ENCODE data around the gene ZNF701.
A peak's percentile ranks its signal among the peaks of the same experiment; 100 is the strongest.

The ZNF701 gene

DNA sequence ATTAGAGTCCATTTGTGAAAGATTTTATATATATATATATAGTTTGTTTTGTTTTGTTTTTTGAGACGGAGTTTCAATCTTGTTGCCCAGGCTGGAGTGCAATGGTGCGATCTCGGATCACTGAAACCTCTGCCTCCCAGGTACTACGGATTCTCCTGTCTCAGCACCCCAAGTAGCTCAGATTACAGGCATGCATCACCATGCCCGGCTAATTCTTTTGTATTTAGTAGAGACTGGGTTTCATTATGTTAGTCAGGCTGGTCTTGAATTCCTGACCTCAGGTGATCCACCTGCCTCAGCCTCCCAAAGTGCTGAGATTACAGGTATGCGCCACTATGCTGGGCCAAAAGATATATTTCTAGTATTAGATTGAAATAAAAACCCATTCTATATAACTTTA is 4.0 kb upstream of the ZNF701 start:
- Histone ChIP-seq H3K27ac (ENCODE audit: extremely low read depth, low read depth, low read length) (no peak overlapping the region), H3K4me3 (ENCODE audit: low read depth, low read length) (no peak overlapping the region), H3K4me1 (ENCODE audit: control insufficient read depth, insufficient read depth, low read length) (no peaks in the 10 kb centered on the region), H3K36me3 (ENCODE audit: control insufficient read depth in 2 of 2, insufficient read depth in 1 of 2, low read length in 2 of 2) (peaks cover 0 to 3% of the 10 kb centered on the region in 2 experiments; a peak in 1 of 3 replicates), H3K9me3 (ENCODE audit: control insufficient read depth, insufficient read depth, low read depth, low read length) (no peaks in the 10 kb centered on the region; the same call in 1 of the 2 replicates)
- TF ChIP-seq OSR2 (tag by site-specific recombination; IDR thresholded peaks at IDR 0.05) (no peak), ZNF184 (tag by site-specific recombination; IDR thresholded peaks at IDR 0.05) (no peak), BCL11B (tag by site-specific recombination; IDR thresholded peaks at IDR 0.05; ENCODE audit: low read depth) (no peak), ZNF132 (tag by site-specific recombination; IDR thresholded peaks at IDR 0.05; ENCODE audit: borderline replicate concordance) (no peak), ZXDB (tag by site-specific recombination; IDR thresholded peaks at IDR 0.05) (no peak), YY2 (tag by site-specific recombination; IDR thresholded peaks at IDR 0.05) (no peak)
- TF ChIP-seq, protein P1, sequence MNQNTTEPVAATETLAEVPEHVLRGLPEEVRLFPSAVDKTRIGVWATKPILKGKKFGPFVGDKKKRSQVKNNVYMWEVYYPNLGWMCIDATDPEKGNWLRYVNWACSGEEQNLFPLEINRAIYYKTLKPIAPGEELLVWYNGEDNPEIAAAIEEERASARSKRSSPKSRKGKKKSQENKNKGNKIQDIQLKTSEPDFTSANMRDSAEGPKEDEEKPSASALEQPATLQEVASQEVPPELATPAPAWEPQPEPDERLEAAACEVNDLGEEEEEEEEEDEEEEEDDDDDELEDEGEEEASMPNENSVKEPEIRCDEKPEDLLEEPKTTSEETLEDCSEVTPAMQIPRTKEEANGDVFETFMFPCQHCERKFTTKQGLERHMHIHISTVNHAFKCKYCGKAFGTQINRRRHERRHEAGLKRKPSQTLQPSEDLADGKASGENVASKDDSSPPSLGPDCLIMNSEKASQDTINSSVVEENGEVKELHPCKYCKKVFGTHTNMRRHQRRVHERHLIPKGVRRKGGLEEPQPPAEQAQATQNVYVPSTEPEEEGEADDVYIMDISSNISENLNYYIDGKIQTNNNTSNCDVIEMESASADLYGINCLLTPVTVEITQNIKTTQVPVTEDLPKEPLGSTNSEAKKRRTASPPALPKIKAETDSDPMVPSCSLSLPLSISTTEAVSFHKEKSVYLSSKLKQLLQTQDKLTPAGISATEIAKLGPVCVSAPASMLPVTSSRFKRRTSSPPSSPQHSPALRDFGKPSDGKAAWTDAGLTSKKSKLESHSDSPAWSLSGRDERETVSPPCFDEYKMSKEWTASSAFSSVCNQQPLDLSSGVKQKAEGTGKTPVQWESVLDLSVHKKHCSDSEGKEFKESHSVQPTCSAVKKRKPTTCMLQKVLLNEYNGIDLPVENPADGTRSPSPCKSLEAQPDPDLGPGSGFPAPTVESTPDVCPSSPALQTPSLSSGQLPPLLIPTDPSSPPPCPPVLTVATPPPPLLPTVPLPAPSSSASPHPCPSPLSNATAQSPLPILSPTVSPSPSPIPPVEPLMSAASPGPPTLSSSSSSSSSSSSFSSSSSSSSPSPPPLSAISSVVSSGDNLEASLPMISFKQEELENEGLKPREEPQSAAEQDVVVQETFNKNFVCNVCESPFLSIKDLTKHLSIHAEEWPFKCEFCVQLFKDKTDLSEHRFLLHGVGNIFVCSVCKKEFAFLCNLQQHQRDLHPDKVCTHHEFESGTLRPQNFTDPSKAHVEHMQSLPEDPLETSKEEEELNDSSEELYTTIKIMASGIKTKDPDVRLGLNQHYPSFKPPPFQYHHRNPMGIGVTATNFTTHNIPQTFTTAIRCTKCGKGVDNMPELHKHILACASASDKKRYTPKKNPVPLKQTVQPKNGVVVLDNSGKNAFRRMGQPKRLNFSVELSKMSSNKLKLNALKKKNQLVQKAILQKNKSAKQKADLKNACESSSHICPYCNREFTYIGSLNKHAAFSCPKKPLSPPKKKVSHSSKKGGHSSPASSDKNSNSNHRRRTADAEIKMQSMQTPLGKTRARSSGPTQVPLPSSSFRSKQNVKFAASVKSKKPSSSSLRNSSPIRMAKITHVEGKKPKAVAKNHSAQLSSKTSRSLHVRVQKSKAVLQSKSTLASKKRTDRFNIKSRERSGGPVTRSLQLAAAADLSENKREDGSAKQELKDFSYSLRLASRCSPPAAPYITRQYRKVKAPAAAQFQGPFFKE (tag by site-specific recombination; IDR thresholded peaks at IDR 0.05; ENCODE audit: borderline replicate concordance) = no peak
- ChIA-PET CTCF (no interaction called here), POLR2A (no interaction called here)

DNA sequence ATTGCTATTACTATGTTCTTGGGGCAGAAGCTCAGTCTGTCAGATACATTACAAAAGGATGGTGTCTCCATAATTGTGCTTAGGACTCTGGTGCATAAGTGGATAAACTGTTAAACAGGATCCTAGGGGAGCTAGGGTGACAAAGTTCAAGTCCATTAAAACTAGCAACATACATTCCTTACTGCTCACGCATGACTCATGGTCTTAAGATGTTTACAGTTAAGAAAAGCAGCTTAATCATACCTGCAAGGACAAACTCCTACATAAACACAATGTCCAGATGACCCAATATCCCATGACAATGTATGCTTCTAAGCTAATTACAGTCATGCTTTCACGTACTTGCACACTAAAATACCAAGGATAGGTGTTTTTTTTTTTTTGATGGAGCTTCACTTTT is 3.5 kb upstream of the ZNF701 start:
- CTCF ChIA-PET = no interaction called here
- H3K4me1 ChIP-seq (ENCODE audit: control insufficient read depth, insufficient read depth, low read length) = no peaks in the 10 kb centered on the region
- TF ChIP-seq PRDM1 (tag by site-specific recombination; IDR thresholded peaks at IDR 0.05) = 0 out of 2 replicates have a peak, but pooled peaks have one; percentile 16
- TF ChIP-seq ZNF501 (tag by site-specific recombination; IDR thresholded peaks at IDR 0.05) = no peak
- TF ChIP-seq, protein P2, sequence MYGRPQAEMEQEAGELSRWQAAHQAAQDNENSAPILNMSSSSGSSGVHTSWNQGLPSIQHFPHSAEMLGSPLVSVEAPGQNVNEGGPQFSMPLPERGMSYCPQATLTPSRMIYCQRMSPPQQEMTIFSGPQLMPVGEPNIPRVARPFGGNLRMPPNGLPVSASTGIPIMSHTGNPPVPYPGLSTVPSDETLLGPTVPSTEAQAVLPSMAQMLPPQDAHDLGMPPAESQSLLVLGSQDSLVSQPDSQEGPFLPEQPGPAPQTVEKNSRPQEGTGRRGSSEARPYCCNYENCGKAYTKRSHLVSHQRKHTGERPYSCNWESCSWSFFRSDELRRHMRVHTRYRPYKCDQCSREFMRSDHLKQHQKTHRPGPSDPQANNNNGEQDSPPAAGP (tag by site-specific recombination; IDR thresholded peaks at IDR 0.05) = no peak
- no peak for TF ChIP-seq ZNF548 (tag by site-specific recombination; IDR thresholded peaks at IDR 0.05)
- no peak overlapping the region for H3K4me3 ChIP-seq (ENCODE audit: low read depth, low read length)
- POLR2A ChIA-PET = no interaction called here
- no peaks in the 10 kb centered on the region; the same call in 1 of the 2 replicates for H3K9me3 ChIP-seq (ENCODE audit: control insufficient read depth, insufficient read depth, low read depth, low read length)
- H3K36me3 ChIP-seq (ENCODE audit: control insufficient read depth in 2 of 2, insufficient read depth in 1 of 2, low read length in 2 of 2) = peaks cover 0 to 3% of the 10 kb centered on the region in 2 experiments; a peak in 1 of 3 replicates
- H3K27ac ChIP-seq (ENCODE audit: extremely low read depth, low read depth, low read length) = no peak overlapping the region

DNA sequence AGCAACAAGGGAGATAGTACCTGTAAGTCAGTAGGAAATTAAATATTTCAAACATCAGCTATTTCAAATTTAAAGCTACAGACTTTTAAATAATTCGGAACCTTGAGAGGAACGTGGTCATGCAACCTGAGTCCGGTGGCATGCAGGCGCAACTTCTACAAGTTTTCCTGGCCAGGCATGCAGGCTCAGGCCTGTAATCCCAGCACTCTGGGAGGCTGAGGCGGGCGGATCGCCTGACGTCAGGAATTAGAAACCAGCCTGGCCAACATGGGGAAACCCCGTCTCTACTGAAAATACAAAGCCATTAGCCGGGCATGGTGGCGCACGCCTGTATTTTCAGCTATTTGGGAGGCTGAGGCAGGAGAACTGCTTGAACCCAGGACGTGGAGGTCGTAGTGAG is 2.2 kb upstream of the ZNF701 start:
- Histone ChIP-seq H3K27ac (ENCODE audit: extremely low read depth, low read depth, low read length) (no peak overlapping the region), H3K4me1 (ENCODE audit: control insufficient read depth, insufficient read depth, low read length) (no peaks in the 10 kb centered on the region), H3K36me3 (ENCODE audit: control insufficient read depth in 2 of 2, insufficient read depth in 1 of 2, low read length in 2 of 2) (peaks cover 0 to 9% of the 10 kb centered on the region in 2 experiments; a peak in 1 of 3 replicates), H3K4me3 (ENCODE audit: low read depth, low read length) (no peak overlapping the region), H3K9me3 (ENCODE audit: control insufficient read depth, insufficient read depth, low read depth, low read length) (no peaks in the 10 kb centered on the region; the same call in 1 of the 2 replicates)
- ChIA-PET CTCF (no interaction called here), POLR2A (no interaction called here)
- TF ChIP-seq EGR2 (tag by site-specific recombination; IDR thresholded peaks at IDR 0.05; ENCODE audit: low read depth) (no peak), ZNF132 (tag by site-specific recombination; IDR thresholded peaks at IDR 0.05; ENCODE audit: borderline replicate concordance) (no peak), ZBTB8A (tag by site-specific recombination; IDR thresholded peaks at IDR 0.05) (no peak), ZNF600 (tag by site-specific recombination; IDR thresholded peaks at IDR 0.05) (no peak), ZBTB1 (tag by site-specific recombination; IDR thresholded peaks at IDR 0.05) (no peak), ZNF660 (tag by site-specific recombination; IDR thresholded peaks at IDR 0.05) (no peak)
- TF ChIP-seq, protein P3, sequence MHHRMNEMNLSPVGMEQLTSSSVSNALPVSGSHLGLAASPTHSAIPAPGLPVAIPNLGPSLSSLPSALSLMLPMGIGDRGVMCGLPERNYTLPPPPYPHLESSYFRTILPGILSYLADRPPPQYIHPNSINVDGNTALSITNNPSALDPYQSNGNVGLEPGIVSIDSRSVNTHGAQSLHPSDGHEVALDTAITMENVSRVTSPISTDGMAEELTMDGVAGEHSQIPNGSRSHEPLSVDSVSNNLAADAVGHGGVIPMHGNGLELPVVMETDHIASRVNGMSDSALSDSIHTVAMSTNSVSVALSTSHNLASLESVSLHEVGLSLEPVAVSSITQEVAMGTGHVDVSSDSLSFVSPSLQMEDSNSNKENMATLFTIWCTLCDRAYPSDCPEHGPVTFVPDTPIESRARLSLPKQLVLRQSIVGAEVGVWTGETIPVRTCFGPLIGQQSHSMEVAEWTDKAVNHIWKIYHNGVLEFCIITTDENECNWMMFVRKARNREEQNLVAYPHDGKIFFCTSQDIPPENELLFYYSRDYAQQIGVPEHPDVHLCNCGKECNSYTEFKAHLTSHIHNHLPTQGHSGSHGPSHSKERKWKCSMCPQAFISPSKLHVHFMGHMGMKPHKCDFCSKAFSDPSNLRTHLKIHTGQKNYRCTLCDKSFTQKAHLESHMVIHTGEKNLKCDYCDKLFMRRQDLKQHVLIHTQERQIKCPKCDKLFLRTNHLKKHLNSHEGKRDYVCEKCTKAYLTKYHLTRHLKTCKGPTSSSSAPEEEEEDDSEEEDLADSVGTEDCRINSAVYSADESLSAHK (tag by site-specific recombination; IDR thresholded peaks at IDR 0.05) = no peak
- TF ChIP-seq, protein P4, sequence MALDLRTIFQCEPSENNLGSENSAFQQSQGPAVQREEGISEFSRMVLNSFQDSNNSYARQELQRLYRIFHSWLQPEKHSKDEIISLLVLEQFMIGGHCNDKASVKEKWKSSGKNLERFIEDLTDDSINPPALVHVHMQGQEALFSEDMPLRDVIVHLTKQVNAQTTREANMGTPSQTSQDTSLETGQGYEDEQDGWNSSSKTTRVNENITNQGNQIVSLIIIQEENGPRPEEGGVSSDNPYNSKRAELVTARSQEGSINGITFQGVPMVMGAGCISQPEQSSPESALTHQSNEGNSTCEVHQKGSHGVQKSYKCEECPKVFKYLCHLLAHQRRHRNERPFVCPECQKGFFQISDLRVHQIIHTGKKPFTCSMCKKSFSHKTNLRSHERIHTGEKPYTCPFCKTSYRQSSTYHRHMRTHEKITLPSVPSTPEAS (tag by site-specific recombination; IDR thresholded peaks at IDR 0.05) = no peak
- TF ChIP-seq, protein P5, sequence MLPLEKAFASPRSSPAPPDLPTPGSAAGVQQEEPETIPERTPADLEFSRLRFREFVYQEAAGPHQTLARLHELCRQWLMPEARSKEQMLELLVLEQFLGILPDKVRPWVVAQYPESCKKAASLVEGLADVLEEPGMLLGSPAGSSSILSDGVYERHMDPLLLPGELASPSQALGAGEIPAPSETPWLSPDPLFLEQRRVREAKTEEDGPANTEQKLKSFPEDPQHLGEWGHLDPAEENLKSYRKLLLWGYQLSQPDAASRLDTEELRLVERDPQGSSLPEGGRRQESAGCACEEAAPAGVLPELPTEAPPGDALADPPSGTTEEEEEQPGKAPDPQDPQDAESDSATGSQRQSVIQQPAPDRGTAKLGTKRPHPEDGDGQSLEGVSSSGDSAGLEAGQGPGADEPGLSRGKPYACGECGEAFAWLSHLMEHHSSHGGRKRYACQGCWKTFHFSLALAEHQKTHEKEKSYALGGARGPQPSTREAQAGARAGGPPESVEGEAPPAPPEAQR (tag by site-specific recombination; IDR thresholded peaks at IDR 0.05) = no peak
